Stomach smooth muscle (tissue), 2 donors: ENCODE data around the gene CLSTN2.

Source experiments
- H3K27ac ChIP-seq: one replicate; pipeline ENCODE4 v1.7.0; 2013; ENCODE audit warnings: mild to moderate bottlenecking, low read length, inconsistent platforms
- H3K27me3 ChIP-seq, 2 donors: one replicate each; pipeline ENCODE4 v1.7.0; 2013; ENCODE audit warnings: low read length in 2 of 2; ENCODE audit not compliant: insufficient read depth in 2 of 2, control insufficient read depth in 1 of 2
- H3K36me3 ChIP-seq, 2 donors: one replicate each; pipeline ENCODE4 v1.7.0; 2013; ENCODE audit warnings: low read length in 2 of 2; ENCODE audit not compliant: control insufficient read depth in 2 of 2, insufficient read depth in 2 of 2
- H3K4me1 ChIP-seq: one replicate; pipeline ENCODE4 v1.7.0; 2013; ENCODE audit warnings: low read length; ENCODE audit not compliant: control insufficient read depth, insufficient read depth
- H3K4me3 ChIP-seq, 2 donors: one replicate each; pipeline ENCODE4 v1.7.0; 2013; ENCODE audit warnings: low read length in 2 of 2
- H3K9ac ChIP-seq, 2 donors: one replicate each; pipeline ENCODE4 v1.7.0; 2013; ENCODE audit warnings: low read length in 2 of 2, mild to moderate bottlenecking in 1 of 2
- H3K9me3 ChIP-seq, 2 donors: one replicate each; pipeline ENCODE4 v1.7.0; 2013; ENCODE audit warnings: low read length in 2 of 2; ENCODE audit not compliant: control insufficient read depth in 2 of 2
- donor health status: healthy.
- donor health status: Pancreatic carcinoma.

The CLSTN2 gene

DNA sequence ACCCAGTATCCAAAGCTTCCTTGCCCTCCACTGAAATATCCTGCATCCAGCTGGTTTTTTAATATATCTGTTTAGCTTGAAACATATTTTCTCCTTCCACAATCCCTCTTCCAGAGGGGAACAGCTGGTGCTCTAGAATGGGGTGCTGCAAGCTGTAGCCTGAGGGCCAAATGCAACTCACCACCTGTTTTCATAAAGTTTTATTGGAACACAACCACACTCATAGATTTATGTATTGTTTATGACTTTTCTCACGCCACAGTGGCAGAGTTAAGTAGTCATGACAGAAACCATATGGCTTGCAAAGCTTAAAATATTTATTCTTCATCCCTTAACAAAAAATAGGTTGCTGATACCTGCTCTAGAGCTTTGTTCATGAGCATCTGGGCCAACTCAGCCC, 298.7 kb downstream of the CLSTN2 start:
- Histone ChIP-seq H3K9ac (no peak overlapping the region), H3K9me3 (no peaks in the 10 kb centered on the region), H3K27me3 (no peaks in the 10 kb centered on the region), H3K27ac (no peak overlapping the region), H3K36me3 (no peaks in the 10 kb centered on the region), H3K4me3 (no peak overlapping the region), H3K4me1 (no peaks in the 10 kb centered on the region)

DNA sequence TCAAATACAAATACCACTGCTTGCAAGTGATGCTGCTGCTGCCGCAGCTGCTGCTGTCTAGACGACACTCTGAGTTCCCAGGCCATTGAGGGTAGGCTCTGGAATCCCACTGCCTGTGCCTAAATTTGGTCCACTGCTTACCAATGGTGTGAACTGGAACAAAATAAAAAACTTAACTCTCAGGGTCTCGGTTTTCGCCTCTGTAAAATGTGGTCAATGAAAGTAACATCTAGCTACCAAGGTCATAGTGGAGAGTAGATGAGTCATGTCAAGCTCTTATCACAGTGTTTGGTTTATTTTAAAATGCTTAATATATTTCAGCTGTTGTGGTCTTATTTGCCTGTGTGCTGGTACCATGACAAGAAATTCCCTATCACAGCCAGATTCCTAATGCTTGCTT, 299.3 kb downstream of the CLSTN2 start:
- H3K27me3 ChIP-seq: no peaks in the 10 kb centered on the region
- no peaks in the 10 kb centered on the region for H3K4me1 ChIP-seq
- H3K27ac ChIP-seq: no peak overlapping the region
- no peak overlapping the region for H3K4me3 ChIP-seq
- H3K36me3 ChIP-seq: no peaks in the 10 kb centered on the region
- no peaks in the 10 kb centered on the region for H3K9me3 ChIP-seq
- H3K9ac ChIP-seq: no peak overlapping the region

DNA sequence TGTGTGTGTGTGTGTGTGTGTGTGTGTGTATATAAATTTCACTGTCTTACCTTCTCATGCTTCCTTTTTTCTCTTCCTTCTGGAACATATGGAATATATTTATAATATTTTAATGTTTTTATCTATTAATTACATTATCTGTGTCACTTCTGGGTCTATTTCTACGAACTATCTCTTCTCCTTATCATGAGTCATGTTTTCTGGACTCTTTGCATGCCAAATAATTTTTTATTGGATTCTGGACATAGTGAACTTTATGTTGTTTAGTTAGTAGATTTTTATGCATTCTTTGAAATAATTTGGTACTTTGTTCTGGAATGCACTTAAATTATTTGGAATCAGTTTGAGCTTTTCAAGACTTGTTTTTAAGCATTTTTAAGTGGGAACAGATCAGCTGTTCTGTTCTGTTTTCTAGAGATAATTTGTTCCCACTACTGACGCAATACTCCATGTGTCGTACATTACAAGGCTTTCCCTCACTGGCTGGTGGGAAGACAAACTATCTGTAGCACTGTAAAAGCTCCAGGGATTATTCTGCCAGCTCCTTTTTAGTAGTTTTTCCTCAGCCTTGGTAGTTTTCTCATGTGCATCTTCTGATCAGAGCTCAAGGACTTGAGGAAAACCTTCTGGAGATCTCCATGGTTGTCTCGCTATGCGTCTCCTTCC, 302.0 kb downstream of the CLSTN2 start:
- no peak overlapping the region for H3K4me3 ChIP-seq
- no peaks in the 10 kb centered on the region for H3K4me1 ChIP-seq

DNA sequence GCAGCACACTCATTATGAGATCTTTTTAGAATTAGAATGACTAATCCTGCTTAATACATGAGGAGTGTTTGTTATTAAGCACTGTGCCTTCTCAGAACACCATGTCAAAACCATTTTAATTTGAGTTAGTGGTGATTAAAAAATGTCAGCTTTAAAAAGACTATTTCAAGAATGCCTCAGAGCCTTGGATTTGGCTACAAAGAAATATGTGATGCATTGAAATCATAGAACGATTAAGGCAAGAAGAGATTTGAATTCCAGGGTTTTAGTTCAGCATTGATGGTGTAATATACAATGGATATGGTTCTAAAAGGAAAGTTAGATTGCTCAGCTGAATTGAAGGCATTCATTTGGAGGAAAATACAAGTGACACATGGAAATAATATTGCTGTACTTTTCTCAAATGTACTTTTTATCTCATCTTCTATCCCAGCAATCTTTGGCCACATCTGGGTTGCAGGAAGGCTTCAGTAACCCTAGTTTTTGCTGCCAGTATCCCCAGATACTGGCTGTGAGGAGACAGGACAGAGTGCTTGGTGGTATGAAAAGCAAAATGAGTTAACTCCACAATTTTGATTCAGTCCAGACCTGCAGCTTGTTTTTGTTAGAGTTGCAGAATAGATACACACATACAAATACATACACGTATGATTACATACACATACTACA, 303.8 kb downstream of the CLSTN2 start:
- Histone ChIP-seq H3K4me3 (no peak overlapping the region), H3K36me3 (no peaks in the 10 kb centered on the region), H3K9me3 (peaks cover 0 to 2% of the 10 kb centered on the region in 2 donors), H3K4me1 (no peaks in the 10 kb centered on the region), H3K9ac (no peak overlapping the region), H3K27me3 (no peaks in the 10 kb centered on the region), H3K27ac (no peak overlapping the region)

More for the DNA sequence above, 302.0 kb downstream of the CLSTN2 start:
- Histone ChIP-seq H3K9me3 (no peaks in the 10 kb centered on the region), H3K9ac (no peak overlapping the region), H3K27me3 (no peaks in the 10 kb centered on the region), H3K27ac (no peak overlapping the region), H3K36me3 (no peaks in the 10 kb centered on the region)

DNA sequence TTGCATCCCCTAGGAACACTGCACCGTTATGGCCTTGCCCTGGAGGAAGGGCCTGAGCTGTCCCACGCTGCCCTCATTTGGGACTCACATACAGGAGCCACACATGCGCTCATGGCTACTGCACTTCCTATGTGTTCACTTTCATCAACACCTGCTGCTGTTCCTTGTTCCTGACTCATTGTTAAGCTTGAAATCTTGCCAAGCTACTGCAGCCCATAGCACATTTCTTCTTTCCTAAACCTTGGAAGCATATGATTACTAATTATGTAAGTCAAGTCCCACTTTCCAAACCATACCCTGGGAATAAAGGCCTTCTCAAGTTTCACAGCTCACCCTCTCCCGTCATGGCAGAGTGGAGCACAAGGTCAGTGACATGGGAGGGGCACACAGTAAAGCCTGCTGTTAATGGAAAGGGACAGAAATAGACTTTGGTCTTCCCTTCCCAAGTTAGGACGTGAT, 307.9 kb downstream of the CLSTN2 start:
- Histone ChIP-seq H3K9me3 (peaks cover 0 to 2% of the 10 kb centered on the region in 2 donors), H3K4me1 (no peaks in the 10 kb centered on the region), H3K4me3 (no peak overlapping the region), H3K27me3 (no peaks in the 10 kb centered on the region), H3K27ac (no peak overlapping the region), H3K36me3 (no peaks in the 10 kb centered on the region), H3K9ac (no peak overlapping the region)

DNA sequence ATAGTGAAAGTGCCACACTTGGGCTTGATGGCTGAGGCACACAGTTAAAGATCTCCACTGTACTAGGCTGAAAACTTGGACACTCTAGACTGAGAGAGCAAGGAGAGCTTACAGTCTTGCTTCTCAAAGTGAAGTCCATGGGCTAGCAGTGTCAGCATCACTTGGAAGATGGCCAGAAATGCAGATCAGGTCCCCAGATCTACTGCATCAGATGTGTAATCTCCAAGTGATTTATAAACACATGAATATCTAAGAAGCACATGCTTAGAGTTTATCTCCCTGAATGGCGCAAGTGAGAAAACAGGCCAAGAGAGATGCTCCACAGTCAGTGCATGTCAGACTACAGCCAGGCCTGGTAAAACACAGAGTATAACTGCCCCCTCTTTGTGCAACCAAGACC, 308.6 kb downstream of the CLSTN2 start:
- Histone ChIP-seq H3K9me3 (peaks cover 0 to 2% of the 10 kb centered on the region in 2 donors), H3K9ac (no peak overlapping the region), H3K27ac (no peak overlapping the region), H3K27me3 (no peaks in the 10 kb centered on the region), H3K36me3 (no peaks in the 10 kb centered on the region), H3K4me3 (no peak overlapping the region), H3K4me1 (no peaks in the 10 kb centered on the region)

DNA sequence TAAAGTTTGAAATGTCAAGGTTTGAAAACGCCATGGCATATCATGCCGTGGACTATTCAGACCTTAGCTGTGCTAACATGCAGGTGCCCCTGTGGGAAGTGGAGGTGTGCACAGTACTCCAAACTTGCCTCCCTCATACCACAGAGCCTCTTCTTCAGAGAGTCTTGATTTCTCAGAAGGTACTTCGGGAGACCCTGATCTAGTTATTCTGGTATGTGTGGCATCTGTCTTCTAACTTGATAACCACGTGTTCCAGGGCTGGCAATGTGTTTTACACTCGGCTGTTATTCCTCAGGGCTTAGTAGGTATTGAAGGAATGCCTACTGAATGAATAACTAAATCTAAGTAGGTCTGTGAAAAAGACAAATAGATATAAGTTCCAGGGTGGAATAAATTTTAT, 309.9 kb downstream of the CLSTN2 start:
- no peak overlapping the region for H3K27ac ChIP-seq
- H3K9me3 ChIP-seq: peaks cover 0 to 2% of the 10 kb centered on the region in 2 donors
- H3K9ac ChIP-seq: no peak overlapping the region
- no peaks in the 10 kb centered on the region for H3K36me3 ChIP-seq
- H3K4me3 ChIP-seq: no peak overlapping the region
- no peaks in the 10 kb centered on the region for H3K27me3 ChIP-seq
- H3K4me1 ChIP-seq: no peaks in the 10 kb centered on the region

DNA sequence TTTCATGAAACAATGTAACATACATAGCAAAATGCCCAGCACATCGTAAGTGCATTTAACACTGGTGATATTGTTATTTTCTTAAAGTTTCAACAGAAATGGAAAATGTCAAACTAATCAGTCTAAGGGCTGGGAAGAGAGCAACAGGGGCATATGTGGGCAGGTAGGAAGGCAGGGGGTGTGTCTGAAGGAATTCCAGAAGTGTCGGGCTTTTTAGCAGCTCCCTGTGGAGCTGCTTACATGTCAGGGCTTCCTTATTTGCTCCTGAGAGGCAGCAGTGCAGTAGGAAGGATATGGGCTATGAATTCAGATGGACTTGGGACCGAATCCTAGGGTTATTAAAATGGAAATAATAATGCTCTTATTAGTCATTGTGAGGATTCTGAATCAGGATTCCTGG, 311.6 kb downstream of the CLSTN2 start:
- no peak overlapping the region for H3K4me3 ChIP-seq
- no peaks in the 10 kb centered on the region for H3K27me3 ChIP-seq
- peaks cover 0 to 2% of the 10 kb centered on the region in 2 donors for H3K9me3 ChIP-seq
- no peaks in the 10 kb centered on the region for H3K36me3 ChIP-seq
- H3K4me1 ChIP-seq: no peaks in the 10 kb centered on the region
- no peak overlapping the region for H3K27ac ChIP-seq
- H3K9ac ChIP-seq: no peak overlapping the region

DNA sequence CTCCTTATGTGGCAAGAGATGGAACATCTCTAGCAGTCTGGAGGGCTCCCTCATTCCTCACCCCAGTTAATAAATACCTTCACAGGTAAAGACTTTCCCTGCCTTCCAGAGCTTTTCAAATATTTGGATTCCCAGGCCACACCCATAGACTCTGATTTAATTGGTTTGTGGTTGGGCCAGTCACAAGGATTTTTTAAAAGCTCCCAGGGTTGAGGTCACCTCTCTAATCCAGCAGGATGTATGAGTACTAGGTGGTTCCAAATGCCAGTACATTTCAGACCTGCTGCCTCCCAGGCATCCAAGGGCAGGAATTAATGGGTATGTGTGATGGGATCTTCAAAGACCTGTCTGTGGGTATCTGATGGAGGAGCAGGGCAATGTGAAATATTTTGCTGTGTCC, 312.8 kb downstream of the CLSTN2 start:
- Histone ChIP-seq H3K9ac (no peak overlapping the region), H3K4me1 (no peaks in the 10 kb centered on the region), H3K36me3 (no peaks in the 10 kb centered on the region), H3K4me3 (no peak overlapping the region), H3K9me3 (no peaks in the 10 kb centered on the region), H3K27ac (no peak overlapping the region), H3K27me3 (no peaks in the 10 kb centered on the region)

DNA sequence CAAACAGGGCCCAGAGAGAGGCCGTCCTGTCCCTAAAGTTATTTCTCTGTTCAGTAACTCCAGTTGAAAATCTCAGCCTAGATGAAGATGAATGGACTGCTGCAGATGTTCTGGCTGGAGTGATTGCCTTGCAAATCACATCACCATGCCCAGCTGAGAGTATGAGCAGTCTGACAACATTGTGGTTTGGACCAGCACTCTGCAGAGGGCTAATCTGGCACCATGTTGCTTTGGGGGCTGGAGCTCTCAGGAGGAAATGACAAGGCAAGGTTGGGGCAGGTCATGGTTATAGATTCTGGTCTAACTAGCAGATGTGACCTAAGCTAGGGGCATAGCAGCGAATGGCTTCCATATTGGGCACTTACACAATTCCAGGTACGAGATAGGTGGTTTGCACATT, 314.2 kb downstream of the CLSTN2 start:
- Histone ChIP-seq H3K4me1 (no peaks in the 10 kb centered on the region), H3K9ac (no peak overlapping the region), H3K4me3 (no peak overlapping the region), H3K27me3 (no peaks in the 10 kb centered on the region), H3K27ac (no peak overlapping the region), H3K9me3 (no peaks in the 10 kb centered on the region), H3K36me3 (no peaks in the 10 kb centered on the region)
